ENCODE measurements around the gene FAM149B1.
"Not testable (repeated sequence)": the region's sequence is repeated elsewhere in the genome, so short reads cannot be mapped to it uniquely, and the experiment has no call there.

The FAM149B1 gene
- 9.6 to 18.1 reads per million in 2 experiments for total RNA-seq

DNA sequence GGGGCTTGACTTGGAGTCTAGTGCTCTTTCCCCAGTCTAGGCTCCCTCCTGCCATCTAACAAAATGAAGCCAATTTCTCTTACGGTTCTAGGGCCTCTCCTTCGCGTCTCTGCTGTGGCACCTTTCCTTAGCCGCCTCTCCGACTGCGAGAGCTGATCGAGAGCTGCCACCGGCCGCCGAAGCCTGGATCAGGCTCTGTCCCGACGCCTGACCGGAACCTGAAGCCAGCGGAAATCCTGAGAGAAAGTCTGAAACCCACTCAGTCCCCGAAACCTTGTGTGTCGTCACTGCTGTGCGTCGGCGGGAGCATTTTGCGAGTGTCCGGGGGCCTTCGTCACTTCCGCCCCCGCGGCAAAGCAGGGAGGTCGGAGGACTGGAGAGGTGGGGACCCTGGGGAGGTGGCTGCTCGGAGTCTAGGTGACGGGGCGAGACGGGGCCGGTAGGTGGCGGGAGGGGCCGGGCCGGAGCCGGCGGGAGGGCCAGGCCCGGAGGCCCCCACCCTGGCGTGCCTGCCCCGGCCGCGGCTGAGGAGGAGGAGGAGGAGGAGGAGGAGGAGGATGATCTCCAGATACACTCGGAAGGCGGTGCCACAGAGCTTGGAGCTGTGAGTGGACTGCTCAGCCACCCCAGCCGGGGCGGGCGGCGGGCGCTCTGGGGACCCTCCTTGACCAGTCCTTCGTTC lies at the start of gene FAM149B1, which contains the start of gene ECD:
FAM149B1 (plus strand) TSS at position 337 of the 682 bp plus-strand sequence; CDS start at position 558, 221 bp downstream.
ECD (minus strand) TSS at position 226 of the 682 bp plus-strand sequence. CDS start 4,071 bp downstream, outside the sequence.
- peak; percentile 86 for DNase-seq (ENCODE audit: low read depth)

DNA sequence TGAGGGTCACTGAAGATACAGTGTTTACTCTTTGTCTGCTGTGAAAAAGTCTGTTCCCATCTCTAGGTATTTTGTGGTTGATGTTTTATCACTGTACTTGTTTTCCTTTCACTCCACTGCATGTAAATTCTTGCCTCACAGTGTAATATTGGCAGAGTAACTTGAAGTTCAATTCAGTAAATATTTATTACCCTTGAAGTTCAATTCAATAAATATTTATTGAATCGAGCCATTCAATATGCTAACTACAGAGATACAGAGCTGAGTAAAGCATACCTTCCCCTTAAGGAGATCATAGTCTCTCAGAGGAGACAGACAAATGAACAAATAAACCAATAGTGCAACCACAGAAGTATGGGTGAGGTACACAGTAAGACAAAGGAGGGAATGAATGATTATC lies 48.5 kb upstream of the FAM149B1 start:
- no peak for DNase-seq (ENCODE audit: low read depth)

DNA sequence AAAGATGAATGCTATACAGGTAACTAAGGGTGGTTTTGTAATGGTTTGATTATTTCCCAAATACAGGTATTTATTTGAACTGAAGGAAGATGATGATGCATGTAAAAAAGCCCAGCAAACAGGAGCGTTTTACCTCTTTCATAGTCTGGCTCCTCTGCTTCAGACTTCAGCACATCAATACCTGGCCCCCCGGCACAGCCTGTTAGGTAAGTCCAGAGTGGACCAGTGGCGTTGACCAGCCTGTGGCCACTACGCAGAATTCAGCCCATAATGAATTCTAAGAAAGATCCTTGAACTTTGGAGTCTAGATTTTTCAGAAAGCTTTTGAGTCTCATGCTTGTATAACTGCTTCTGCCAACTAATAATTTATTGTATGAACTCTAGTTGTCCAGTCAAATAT lies 48.0 kb upstream of the FAM149B1 start:
- no peak for DNase-seq (ENCODE audit: low read depth)

DNA sequence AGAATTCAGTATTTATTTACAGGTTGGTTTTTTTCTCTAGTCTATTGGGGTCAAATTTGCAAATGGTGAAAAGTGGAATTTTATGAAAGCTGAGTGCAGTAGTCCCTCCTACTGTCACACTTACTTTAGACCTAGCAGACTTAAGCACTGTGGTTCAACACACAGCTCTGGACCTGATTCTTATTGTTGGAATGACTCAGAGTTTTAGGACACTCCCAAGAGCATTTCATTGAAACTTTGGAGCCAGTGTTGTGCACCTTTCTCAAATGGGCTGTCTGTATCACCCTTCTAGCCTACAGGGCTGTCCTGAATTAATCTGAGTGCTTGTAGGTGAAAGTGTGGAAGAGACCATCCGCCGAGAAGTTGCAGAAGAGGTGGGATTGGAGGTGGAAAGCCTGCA lies 41.6 kb upstream of the FAM149B1 start:
- no peak for DNase-seq (ENCODE audit: low read depth)

DNA sequence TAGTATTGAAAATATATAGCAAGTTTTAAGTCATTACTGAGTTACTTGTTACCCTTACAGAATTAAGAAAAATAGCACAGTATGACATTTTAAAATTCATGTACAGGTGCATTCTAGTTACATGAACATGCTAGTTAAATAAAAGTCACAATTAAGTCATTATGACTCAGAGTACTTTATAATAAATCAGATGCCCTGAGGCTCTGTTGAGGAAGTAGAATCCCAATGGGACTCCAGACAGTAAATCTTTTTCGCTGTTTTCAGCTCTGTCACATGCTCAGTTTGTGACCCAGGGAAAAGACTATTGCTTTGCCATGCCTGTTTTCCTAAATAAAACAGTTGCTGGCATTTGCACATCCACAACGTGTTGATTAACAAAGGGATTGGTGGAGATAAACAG lies 36.6 kb upstream of the FAM149B1 start:
- no peak for DNase-seq (ENCODE audit: low read depth)

DNA sequence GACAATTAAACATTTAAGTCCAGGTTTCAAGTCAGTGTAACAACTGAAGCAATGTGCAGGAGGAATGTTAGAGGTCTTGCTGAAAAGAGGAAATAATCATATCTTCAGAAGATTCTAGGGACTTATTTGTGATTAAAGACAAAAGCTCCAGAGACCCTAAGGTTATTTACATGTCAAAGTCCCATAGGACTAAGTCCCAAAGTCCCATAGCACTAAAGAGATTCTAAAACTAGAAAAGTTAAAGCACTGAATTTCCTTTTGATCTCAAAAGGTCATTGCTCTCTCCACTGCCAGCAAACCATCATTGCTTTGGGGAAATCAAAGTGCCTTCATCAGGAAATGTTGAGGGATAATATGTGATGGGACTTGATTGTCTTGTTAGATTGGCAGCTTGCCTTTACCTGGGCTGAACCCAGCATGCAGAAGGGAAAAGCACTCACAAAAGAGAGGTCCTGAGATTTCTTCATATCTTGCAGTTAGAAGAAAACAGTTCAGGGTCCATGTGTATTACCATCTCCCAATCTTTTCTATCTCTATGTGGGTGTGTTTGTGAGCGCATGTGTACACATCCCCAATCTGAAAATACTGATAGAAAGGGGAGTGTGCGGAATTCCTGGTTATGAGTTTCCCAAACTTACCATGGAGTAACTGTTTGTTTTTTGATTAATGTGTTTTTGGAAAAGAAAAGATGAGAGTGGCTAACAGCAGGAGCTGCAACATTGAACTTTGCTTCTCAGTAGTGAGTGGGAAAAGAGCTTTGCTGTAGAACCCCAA lies 35.8 kb upstream of the FAM149B1 start:
- no peak for DNase-seq (ENCODE audit: low read depth)

DNA sequence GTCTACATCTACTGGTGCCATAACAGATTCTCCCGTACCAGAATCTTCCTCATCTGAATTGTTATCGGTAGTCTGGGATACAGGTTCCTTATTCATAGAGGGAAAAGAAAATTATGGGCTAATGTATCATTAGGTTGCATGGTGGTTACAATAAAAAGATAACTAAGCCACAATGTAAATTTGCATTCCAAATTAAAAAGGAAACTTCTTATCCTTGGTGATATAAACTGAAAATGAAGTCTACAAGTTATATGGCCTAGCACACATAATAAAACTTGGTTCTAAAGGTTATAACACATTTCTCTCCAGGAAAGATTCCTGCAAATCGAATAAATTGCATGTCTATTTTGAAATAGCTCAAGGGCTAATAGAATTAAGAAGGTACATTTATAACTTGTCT lies 33.2 kb upstream of the FAM149B1 start:
- no peak for DNase-seq (ENCODE audit: low read depth)

DNA sequence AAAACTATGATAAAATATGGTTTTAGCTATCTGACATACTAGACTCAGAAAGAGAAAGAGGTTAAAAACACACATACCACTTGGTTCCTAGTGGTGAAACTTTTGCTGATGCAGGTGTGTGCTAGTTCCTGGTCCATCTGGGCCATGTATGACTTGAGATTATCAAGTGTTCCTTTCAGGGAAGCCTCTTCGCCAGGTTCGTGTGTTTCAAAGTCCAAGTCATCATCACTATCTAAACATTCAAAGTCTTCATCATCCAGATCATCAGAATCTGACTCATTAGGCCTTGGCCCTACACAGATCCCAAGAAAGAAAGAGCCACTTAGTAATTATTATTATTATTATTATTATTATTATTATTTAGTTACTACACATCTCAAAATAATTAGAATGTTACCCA lies 31.3 kb upstream of the FAM149B1 start:
- DNase-seq (ENCODE audit: low read depth): no peak

DNA sequence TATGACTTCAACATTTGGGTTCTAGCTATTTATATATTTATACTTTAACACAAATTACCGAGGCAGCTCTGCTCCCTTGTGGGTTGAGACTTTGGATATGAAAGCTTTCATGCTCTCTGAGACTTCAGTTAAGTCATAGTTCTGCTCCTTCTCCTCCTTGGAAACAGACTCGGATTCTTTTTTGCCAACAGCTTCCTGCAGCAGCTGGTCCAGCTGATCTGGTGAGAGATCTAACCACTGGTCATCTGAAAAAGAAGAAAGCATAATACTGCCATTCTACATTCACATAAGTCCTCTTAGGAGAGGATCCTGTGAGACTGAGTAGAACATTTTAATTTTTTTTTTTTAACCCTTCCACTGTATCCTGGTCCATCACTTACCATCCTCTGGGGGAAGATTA lies 28.7 kb upstream of the FAM149B1 start:
- DNase-seq (ENCODE audit: low read depth): no peak

DNA sequence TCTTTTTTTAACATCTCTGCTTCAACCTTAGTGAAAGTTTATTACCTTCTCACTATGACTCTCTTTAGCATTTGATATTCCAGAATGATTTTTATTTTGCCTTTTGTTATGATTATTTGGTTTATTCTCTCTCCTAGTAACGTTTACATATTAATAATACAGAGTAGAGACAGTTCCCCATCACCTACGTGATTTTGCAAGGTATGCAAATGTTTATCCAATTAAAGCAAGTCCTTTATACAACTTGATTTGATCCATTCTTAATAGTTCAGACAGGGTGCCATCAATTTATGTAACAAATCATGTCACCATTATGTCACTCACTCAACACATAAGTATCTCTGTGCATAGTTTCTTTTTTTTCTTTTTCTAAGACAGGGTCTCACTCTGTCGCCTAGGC lies 26.3 kb upstream of the FAM149B1 start:
- no peak for DNase-seq (ENCODE audit: low read depth)

DNA sequence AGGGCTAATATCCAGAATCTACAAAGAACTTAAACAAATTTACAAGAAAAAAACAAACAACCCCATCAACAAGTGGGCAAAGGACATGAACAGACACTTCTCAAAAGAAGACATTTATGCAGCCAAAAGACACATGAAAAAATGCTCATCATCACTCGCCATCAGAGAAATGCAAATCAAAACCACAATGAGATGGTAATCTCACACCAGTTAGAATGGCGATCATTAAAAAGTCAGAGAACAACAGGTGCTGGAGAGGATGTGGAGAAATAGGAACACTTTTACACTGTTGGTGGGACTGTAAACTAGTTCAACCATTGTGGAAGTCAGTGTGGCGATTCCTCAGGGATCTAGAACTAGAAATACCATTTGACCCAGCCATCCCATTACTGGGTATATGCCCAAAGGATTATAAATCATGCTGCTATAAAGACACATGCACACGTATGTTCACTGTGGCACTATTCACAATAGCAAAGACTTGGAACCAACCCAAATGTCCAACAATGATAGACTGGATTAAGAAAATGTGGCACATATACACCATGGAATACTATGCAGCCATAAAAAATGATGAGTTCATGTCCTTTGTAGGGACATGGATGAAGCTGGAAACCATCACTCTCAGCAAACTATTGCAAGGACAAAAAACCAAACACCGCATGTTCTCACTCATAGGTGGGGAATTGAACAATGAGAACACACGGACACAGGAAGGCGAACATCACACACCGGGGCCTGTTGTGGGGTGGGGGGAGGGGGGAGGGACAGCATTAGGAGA lies 17.1 kb upstream of the FAM149B1 start:
- DNase-seq (ENCODE audit: low read depth): not testable (repeated sequence)

DNA sequence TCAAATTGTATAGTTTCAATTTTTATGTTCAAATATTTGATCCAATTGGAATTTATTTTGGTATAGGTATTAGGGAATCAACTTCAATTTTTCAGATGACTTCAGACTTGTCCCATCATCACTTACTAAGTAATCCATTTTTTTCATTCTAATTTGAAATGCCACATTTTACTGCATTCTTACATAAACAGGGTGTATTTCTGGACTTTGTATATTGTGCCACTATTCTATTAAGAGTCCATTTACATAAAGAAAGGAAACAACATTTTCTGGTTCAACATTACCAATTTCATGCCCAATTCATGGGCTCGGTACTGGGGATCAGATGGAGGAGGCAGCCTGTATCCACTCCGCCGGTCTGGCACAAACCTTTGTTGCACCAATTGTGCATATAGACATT lies 15.9 kb upstream of the FAM149B1 start:
- no peak for DNase-seq (ENCODE audit: low read depth)

DNA sequence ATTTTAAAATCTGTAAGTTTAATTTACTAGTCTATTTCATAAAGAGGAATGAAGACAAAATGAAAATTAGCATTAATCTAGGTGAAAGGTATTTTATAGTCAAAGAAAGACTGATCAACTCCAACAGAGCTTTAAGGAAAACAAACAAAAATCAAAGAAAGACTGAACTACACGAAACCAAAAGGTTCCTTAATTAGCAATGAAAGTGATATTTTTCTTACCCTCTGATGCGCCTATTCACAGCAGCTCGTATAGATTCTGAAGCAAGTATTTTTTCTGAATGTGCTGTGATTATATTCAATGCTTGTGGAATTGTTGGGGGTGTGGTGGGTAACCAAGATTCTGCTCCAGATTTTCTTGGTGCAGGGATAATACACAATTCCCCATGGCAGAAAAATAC lies 11.9 kb upstream of the FAM149B1 start:
- no peak for DNase-seq (ENCODE audit: low read depth)

DNA sequence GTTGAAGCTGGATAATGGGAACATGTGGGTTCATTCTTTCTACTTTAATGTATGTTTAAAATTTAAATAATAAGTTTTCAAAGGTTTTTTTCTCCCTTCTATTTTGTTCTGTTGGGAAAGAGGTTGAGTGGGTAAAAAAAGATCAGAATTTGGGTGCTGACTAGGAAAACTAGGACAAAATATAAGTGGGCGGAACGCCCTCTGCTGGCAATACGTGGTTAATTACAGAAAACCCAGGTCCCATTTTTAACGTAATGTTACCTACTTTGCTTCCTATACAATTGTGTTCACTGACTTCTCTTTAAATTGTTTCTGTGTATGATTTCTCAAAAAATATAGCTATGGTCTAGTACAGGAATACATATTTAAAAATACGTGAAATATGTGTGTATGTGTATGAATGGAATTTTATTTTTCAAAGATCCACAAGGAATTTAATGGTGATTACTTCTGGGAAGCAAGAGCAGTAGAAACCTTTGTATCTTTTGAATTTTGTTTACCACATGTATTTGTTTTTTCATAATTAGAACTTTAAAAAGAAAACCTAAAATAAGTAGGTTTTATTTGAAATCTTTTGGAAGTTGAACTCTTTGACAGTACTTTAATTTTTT lies 8.8 kb upstream of the FAM149B1 start:
- peak; percentile 44 for DNase-seq (ENCODE audit: low read depth)

DNA sequence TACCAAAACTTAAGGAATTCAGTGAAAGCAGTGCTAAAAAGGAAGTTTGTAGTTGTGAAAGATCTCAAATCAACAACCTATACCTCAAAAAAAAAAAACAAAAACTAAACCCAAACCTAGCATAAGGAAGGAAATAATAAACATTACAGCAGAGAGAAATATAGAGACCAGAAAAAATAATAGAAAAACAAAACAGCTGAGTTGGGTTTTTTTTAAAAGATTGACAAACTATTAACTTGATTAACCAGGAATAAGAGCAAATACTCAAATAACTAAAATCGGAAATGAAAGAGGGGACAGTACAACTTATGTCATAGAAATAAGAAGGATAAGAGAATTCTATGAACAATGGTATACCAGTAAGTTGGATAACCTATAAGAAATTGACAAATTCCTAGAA lies 6.8 kb upstream of the FAM149B1 start:
- DNase-seq (ENCODE audit: low read depth): no peak

DNA sequence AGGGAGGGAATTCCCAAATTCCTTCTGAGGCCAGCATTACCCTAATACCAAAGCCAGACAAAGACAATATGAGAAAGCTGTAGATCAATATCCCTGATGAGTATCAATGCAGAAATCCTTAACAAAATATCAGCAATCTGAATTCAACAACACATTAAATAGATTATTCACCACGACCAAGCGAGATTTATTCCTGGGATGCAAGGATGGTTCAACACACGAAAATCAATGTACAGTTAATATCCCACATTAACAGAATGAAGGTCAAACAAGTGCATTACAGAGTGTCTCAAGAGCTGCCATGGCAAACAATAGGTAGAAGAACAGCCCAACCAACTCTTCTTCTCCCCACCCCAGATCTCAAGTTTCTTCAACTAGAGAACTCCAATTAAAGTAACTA lies 6.3 kb upstream of the FAM149B1 start:
- DNase-seq (ENCODE audit: low read depth): no peak

DNA sequence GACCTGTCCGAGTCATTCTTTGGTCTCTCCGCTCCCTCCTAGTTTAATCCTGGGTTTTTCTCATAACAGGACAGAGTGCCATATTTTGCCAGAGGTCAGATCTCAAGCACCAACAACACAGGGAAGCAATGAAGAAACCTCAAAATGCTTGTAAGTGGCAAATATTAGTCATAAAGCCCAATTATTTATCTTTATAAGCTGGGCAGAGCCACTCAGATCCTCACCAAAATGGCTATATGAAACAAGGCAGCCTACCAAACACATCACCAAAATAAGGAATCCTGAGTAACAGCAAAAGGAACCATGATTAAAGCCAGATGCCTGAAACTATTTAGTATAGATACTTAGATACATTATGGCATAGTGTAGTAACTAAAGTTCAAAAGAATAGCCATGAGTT lies 4.8 kb upstream of the FAM149B1 start:
- no peak for DNase-seq (ENCODE audit: low read depth)

DNA sequence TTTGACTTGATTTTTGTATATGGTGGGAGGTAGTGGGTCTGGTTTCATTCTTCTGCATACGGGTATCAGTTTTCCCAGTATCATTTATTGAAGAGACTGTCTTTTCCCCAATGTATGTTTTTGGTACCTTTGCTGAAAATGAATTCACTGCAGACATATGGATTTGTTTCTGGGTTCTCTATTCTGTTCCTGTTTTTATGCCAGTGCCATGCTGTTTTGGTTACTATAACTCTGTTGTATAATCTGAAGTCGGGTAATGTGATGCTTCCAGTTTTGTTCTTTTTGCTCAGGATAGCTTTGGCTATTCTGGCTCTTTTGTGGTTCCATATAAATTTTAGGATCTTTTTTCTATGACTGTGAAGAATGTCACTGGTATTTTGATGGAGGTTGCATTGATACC lies 947 bp upstream of the FAM149B1 start:
- no peak for DNase-seq (ENCODE audit: low read depth)

DNA sequence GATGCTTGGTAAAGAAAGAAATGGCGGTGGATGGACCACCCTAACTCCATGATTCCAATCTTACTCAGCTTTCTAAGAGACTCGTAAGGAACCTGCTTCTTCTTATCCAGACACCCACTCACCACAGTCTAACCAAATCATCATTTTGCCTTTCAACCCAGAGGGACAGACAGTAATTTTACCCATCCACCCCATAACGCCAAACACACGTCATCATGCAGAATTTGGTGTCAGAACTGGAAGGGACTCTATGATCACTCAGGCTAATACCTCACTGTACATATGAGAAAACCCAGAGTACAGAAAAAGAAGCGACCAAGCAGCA lies 499 bp upstream of the FAM149B1 start:
- DNase-seq (ENCODE audit: low read depth): no peak

DNA sequence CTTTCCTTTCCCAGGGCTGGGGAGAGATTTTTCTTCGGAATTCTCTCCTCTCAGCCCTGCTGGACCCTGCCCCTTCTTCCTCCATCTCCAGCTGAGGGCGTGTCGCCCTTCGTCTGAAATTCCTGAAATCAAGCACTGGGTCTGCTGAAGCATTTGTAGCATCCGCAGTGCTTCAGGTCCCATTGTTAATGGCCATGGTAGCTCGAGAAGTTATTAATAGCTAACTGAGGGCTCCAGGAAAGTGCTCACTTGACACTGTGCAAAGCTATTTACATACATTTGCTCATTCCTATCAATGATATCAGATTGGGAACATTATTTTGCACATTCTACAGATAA lies 515 bp downstream of the FAM149B1 start:
- DNase-seq (ENCODE audit: low read depth): no peak

DNA sequence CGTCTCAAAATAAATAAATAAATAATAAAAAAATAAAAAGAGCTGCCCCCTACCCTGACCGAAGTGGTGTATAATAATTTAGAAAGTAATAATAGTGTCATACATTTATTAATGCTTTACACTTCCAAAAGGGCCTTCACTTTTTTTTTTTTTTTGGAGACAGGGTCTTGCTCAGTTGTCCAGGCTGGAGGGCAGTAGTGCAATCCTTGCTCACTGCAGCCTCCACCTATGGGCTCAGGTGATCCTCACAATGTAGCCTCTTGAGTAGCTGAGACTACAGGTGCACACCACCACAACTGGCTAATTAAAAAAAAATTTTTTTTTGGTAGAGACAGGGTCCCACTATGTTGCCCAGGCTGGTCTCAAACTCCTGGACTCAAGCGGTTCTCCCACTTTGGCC lies 1.4 kb downstream of the FAM149B1 start:
- no peak for DNase-seq (ENCODE audit: low read depth)

DNA sequence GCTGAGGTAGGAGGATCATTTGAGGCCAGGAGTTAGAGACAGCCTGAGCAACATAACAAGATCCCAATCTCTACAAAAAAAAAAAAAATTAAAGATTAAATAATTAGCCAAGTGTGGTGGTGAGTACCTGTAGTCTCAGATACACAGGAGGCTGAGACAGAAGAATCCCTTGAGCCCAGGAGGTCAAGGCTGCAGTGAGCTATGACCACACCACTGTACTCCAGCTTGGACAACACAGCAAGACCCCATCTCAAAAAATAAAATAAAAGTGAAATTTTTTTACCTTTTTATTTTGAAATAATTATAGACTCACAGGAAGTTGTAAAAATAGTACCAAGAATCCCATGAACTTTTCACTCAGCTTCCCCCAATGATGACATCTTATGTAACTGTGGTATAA lies 4.9 kb downstream of the FAM149B1 start:
- DNase-seq (ENCODE audit: low read depth): no peak
